Measurements from ENCODE around the gene YBEY. TPM values are rescaled to one million over a fixed set of nuclear protein-coding genes. Genes with fewer than 3 reads are reported as not detected.

The YBEY gene
- total RNA-seq, 4 donors from 2014 or later: 6.1 to 16.3 (median 13.3) TPM

DNA sequence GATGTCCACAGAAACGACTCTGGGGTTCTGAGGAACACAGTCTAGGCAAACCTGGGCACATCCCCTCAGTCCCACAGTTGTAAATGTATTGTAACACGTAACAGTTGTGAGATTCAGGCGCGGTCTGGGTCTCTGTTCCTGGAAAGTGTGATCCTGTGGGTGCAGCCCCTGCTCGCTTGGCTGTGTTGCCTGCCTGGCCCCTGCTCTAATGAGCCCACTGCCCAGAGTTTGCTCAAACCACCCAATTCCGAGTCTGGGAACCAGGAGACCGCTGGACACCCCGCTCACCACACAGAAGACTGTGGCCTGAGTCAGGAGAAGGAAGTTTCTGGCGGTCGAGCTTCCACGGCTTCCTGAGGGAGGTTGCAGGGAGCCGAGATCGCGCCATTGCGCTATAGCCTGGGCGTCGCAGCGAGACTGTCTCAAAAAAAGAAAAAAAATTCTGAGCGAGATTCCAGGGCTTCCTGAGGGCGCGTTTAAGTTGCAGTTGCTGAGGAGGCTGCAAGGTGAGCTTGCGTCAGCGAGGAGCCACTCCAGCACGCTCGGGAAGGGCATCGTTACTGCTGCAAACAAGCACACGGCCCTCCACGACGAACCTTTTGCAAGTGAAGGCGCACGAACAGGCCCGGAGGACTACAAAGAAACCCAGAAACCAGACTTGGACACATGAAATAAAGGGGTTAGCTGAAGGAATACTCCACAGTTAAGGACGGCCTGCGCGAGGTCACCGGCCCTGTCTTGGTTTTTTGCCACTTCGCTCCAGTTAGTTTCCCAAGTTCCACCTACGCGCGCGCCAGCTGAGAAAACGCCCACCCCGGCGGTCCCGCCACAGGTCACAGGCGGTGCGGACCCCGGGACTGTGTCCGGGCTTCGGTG is 36.4 kb downstream of the YBEY start:
- no peaks in the 10 kb centered on the region for H3K9me3 ChIP-seq
- H3K4me3 ChIP-seq: peak overlapping the region; percentile 40 to 82
- whole genome bisulfite sequencing, 2 donors (ENCODE audit: low coverage in 1 of 2): 2 to 6% methylated on average over 19 to 29 of the region's 50 CpGs
- ATAC-seq: no peak
- no peak for TF ChIP-seq POLR2AphosphoS5 (IDR thresholded peaks at IDR 0.05)
- peaks cover 0 to 31% (median 16%) of the 10 kb centered on the region in 3 donors for H3K4me1 ChIP-seq
- H3K36me3 ChIP-seq: peaks cover 0 to 7% of the 10 kb centered on the region in 2 donors
- H3K27me3 ChIP-seq: no peaks in the 10 kb centered on the region
- H3K27ac ChIP-seq: peak overlapping the region in 1 of 4 donors; percentile 99

- no peaks in the 10 kb centered on the region for H3K27me3 ChIP-seq
- no peak for TF ChIP-seq POLR2AphosphoS5 (IDR thresholded peaks at IDR 0.05)
- no peak for TF ChIP-seq EP300 (IDR thresholded peaks at IDR 0.05)
- TF ChIP-seq POLR2A (IDR thresholded peaks at IDR 0.05): no peak
- peak overlapping the region; percentile 40 to 82 for H3K4me3 ChIP-seq
- peaks cover 0 to 14% of the 10 kb centered on the region in 2 donors for H3K36me3 ChIP-seq
- no peaks in the 10 kb centered on the region for H3K9me3 ChIP-seq
- peaks cover 0 to 31% (median 16%) of the 10 kb centered on the region in 3 donors for H3K4me1 ChIP-seq
- H3K27ac ChIP-seq: peak overlapping the region in 3 of 4 donors; percentile 99 to 100 (median 99)
- 1 to 4% methylated on average over 17 to 18 of the region's 34 CpGs for WGBS, 2 donors (ENCODE audit: low coverage in 1 of 2)
- ATAC-seq: no peak
Observed at GRCh38 chr21:46323227-46323709, 37.1 kb downstream of the YBEY start.

DNA sequence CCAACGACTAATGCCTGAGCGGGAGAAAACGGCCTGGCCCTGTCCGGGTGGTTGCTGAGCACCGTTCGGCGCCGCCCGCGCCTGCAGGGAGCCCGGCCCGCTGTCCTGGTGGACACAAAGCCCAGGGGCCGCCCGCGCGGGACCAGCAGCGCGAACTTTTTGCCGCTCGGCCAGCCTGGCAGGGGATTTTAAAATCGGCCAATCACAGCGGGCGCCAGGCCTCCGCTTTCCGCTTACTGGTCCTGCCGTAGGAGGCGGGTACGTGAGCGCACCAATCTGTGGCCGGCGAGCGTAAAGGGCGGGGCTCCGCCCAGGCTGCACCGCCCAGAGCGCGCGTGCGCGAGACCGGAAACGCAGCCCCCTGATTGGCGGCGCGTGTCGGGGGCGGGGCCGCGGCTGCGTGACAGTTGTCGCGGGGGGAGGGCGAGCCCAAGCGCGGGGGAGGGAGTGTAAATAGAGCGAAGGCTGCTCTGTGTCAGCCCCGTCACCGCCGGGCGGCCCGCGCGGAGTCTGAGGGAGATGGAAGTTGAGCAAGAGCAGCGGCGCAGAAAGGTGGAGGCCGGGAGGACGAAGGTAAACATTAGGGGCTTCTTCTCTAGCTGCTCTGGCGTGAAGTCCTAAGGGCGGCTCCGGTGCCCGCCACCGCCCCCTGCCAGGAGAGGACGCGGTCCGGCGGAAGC is 37.7 kb downstream of the YBEY start, which contains the start of the genes C21orf58 and PCNT:
Gene C21orf58, minus strand, starts transcription at position 161 of the 680 bp plus-strand sequence. CDS start 1,132 bp downstream, outside the sequence.
Gene PCNT, plus strand, starts transcription at position 447 of the 680 bp plus-strand sequence. Its CDS starts 73 bp downstream, at position 520.
- H3K36me3 ChIP-seq: peaks cover 0 to 20% of the 10 kb centered on the region in 2 donors
- peak within 1 kb of the TSS; percentile 93 to 100 (median 99) for H3K27ac ChIP-seq
- no peaks in the 10 kb centered on the region for H3K27me3 ChIP-seq
- 0% methylated on average over 5 of the region's 76 CpGs; no CpG with 5 or more reads in 1 of the 2 donors for WGBS, 2 donors (ENCODE audit: low coverage in 1 of 2)
- TF ChIP-seq, protein P1, sequence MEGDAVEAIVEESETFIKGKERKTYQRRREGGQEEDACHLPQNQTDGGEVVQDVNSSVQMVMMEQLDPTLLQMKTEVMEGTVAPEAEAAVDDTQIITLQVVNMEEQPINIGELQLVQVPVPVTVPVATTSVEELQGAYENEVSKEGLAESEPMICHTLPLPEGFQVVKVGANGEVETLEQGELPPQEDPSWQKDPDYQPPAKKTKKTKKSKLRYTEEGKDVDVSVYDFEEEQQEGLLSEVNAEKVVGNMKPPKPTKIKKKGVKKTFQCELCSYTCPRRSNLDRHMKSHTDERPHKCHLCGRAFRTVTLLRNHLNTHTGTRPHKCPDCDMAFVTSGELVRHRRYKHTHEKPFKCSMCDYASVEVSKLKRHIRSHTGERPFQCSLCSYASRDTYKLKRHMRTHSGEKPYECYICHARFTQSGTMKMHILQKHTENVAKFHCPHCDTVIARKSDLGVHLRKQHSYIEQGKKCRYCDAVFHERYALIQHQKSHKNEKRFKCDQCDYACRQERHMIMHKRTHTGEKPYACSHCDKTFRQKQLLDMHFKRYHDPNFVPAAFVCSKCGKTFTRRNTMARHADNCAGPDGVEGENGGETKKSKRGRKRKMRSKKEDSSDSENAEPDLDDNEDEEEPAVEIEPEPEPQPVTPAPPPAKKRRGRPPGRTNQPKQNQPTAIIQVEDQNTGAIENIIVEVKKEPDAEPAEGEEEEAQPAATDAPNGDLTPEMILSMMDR (IDR thresholded peaks at IDR 0.05): peak in 1 of 4 experiments; percentile 4
- TF ChIP-seq EP300 (IDR thresholded peaks at IDR 0.05): no peak
- peak; percentile 22 for TF ChIP-seq POLR2AphosphoS5 (IDR thresholded peaks at IDR 0.05)
- peak in 1 of 2 donors; percentile 11 for TF ChIP-seq POLR2A (IDR thresholded peaks at IDR 0.05)
- H3K4me1 ChIP-seq: peaks cover 0 to 31% (median 16%) of the 10 kb centered on the region in 3 donors
- ATAC-seq: peak; percentile 94
- H3K9me3 ChIP-seq: no peaks in the 10 kb centered on the region
- H3K4me3 ChIP-seq: peak within 1 kb of the TSS; percentile 77 to 82

DNA sequence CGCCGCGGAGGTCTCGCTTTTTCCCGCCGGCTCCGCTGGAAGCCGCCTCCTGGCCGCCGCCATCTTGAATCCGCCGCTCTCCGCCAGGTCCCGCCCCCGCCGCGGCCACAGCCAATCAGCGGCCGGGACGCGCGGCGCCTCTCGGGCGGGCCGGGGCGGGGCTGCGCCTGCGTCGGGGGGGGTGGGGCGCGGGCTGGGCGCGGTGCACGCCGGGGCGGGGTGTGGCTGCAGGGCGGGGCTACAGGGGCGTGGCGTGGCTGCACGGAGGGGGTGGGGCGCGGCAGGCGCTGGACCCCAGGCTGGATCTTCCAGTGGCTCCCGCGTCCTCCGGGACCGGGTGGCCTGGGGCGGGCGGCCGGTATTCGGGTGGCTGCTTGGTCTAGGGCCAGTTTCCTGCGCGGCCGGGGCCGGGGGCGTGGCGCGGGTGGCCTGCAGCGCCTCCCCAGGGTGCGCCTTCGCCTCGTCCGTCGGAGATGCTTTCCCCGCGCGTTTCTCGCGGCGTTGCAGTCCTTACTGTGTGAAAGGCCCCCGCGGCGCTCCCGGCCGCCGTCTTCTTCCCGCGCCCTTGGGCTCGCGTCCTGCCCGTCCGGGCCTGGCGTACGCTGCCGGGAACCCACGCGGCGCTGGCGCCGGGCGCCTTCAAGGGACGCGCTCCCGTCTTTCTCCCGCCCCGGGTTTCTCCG is 38.4 kb downstream of the YBEY start:
- Histone ChIP-seq H3K4me3 (peak overlapping the region; percentile 77 to 82), H3K27me3 (no peaks in the 10 kb centered on the region), H3K9me3 (no peaks in the 10 kb centered on the region), H3K36me3 (peaks cover 0 to 25% of the 10 kb centered on the region in 2 donors), H3K27ac (peak overlapping the region; percentile 93 to 100 (median 99)), H3K4me1 (peaks cover 0 to 31% (median 16%) of the 10 kb centered on the region in 3 donors)
- ATAC-seq: peak; percentile 91
- no CpG with 5 or more reads among the region's 98 CpGs for WGBS, 2 donors (ENCODE audit: low coverage in 1 of 2)
- TF ChIP-seq POLR2AphosphoS5 (IDR thresholded peaks at IDR 0.05) (no peak), POLR2A (IDR thresholded peaks at IDR 0.05) (peak; percentile 27 to 46)
- TF ChIP-seq, protein P1 (IDR thresholded peaks at IDR 0.05): peak in 2 of 4 experiments; percentile 24 to 50

DNA sequence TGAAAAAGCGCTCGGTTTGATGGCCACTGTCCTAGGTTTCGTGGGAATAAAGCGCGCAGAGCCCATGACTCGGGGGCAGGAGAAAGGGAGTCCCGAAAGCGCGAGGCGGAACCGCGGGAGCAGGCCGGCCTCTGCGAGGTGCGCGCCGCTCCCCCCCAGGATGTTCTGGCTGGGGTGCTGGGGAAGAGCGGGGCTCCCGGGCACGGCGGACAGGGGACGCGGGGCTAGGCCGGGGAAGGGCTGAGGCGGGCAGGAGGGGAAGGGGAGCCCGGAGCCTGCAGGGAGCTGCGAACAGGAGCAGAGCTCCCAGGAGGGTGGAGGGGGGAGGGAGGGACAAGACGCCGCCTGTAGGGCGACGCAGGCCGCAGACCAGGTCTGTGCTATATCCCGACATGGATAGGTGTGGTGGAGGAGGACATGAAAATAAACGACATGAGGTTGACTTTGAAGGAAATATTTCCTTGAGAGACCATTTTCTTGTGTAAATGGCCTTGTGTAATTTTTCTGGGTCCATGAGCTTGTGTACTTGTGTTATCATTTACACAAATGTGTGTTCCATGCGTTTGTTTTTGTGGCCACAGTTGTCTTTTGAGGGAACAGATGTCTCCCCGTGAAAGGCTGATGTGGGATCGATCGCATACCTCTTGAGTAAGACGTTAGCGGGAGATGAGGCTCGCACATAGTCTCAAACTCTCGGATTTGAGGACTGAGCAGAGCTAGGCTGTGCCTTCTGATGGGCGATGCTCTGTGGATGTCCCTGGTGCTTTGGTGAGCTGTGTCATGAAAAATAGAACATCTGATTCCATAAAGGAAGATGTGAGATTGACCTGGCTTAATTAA is 39.2 kb downstream of the YBEY start:
- TF ChIP-seq EP300 (IDR thresholded peaks at IDR 0.05): no peak
- TF ChIP-seq, protein P1 (IDR thresholded peaks at IDR 0.05): peak in 2 of 4 experiments; percentile 11 to 51
- peaks cover 0 to 32% of the 10 kb centered on the region in 2 donors for H3K36me3 ChIP-seq
- H3K4me1 ChIP-seq: peaks cover 0 to 31% (median 16%) of the 10 kb centered on the region in 3 donors
- WGBS, 2 donors (ENCODE audit: low coverage in 1 of 2): 0 to 17% methylated on average over 8 to 12 of the region's 43 CpGs
- H3K9me3 ChIP-seq: no peaks in the 10 kb centered on the region
- ATAC-seq: no peak
- H3K27me3 ChIP-seq: no peaks in the 10 kb centered on the region
- H3K27ac ChIP-seq: peak overlapping the region; percentile 32 to 100 (median 99)
- H3K4me3 ChIP-seq: peak overlapping the region; percentile 77 to 82
